H1 (cell line): ENCODE results near the gene FLVCR1. TPM values are rescaled to one million over a fixed set of nuclear protein-coding genes. Genes with fewer than 3 reads are reported as not detected.
A peak's percentile ranks its signal among the peaks of the same experiment; 100 is the strongest.

ENCODE experiments used
- RBBP5 ChIP-seq: IDR thresholded peaks from 2 replicates; pipeline ENCODE4 v1.7.1; 2012; ENCODE audit warnings: low read depth, mild to moderate bottlenecking, inconsistent platforms, low read length, moderate library complexity, borderline replicate concordance
- RNF2 ChIP-seq: fragments of 200-900, 300-1000 bp; sonication (generic); IDR thresholded peaks from 2 replicates; pipeline ENCODE4 v1.7.1; 2016; ENCODE audit warnings: borderline replicate concordance, low read depth, mild to moderate bottlenecking, antibody characterized with exemption, low read length; ENCODE audit not compliant: poor library complexity, severe bottlenecking; ENCODE audit errors: missing control alignments
- SAP30 ChIP-seq: fragments of 300-600 bp; sonication (generic); IDR thresholded peaks from 2 replicates; pipeline ENCODE4 v1.7.1; 2012; ENCODE audit warnings: low read length, moderate library complexity, mild to moderate bottlenecking, inconsistent platforms; ENCODE audit not compliant: insufficient read depth, insufficient replicate concordance
- polyA plus RNA-seq, 7 experiments: library from polyadenylated mRNA; depleted of rRNA in 3 of 7; stranded (reverse) in 5 of 7; unstranded in 2 of 7; fragments of >200 nt in 5 of 7; fragments of 200-250 nt in 2 of 7; gene quantifications; 1 replicate in 5 of 7; 2 replicates in 1 of 7; 4 replicates in 1 of 7; pipeline versions ENCODE4 v1.2.1 to v1.2.3, GENCODE V29; 2011 to 2013; ENCODE audit warnings: missing spikeins in 2 of 7, mixed read lengths in 2 of 7
- total RNA-seq: library from RNA; stranded (reverse); fragmentation: NEBNext Ultra II Directional; extraction: Animal tissue kit (Norgen Biotek cat#: 25700); gene quantifications from 2 replicates; pipeline ENCODE4 v1.2.1, GENCODE V29; 2021

Gene FLVCR1
- total and polyA plus RNA-seq, 2 of the 8 experiments (the other 6 are each of a cell fraction or from before 2014, with no cell fraction given) = 31.8 to 75.7 TPM

GRCh38 chr1:212858461-212859265 is 588 bp downstream of the FLVCR1 start (continued):
- TF ChIP-seq RBBP5 = 0 out of 2 replicates have a peak, but pooled peaks have one; percentile 8
- TF ChIP-seq SAP30 = peak; percentile 58
- TF ChIP-seq RNF2 = no peak
- TF ChIP-seq, all 59 proteins: peak for 5
